Caki2 (cell line): ENCODE measurements around the gene ST3GAL3. TPM values are rescaled to one million over a fixed set of nuclear protein-coding genes. Genes with fewer than 3 reads are reported as not detected.

ENCODE experiments used
- DNase-seq: peaks from one replicate; pipeline ENCODE4 v3.0.0-alpha.2; 2015; ENCODE audit warnings: low read depth
- in situ Hi-C: cut with HindIII; loops from 2 replicates; pipeline ENCODE4 v1.10.0; 2016; ENCODE audit warnings: low sequenced_read_pairs, low pct_unique_long_range_greater_than_20kb, mixed read lengths
- total RNA-seq: library from RNA; depleted of rRNA; stranded (reverse); fragments of >200 nt; shearing (Covaris generic); gene quantifications from 2 replicates; pipeline ENCODE4 v1.2.3, GENCODE V29; 2014; ENCODE audit warnings: low replicate concordance

The ST3GAL3 gene
- total RNA-seq, 1 experiment from 2014 or later = 18.0 TPM

- in situ Hi-C loops = no loop called here
- DNase-seq = no peak
Measured at GRCh38 chr1:43935711-43936427, 228.5 kb downstream of the ST3GAL3 start.

- in situ Hi-C loops = no loop called here
- DNase-seq = no peak
Measured at GRCh38 chr1:43936431-43937151, 229.3 kb downstream of the ST3GAL3 start.

GRCh38 chr1:43937179-43937865 is 230.0 kb downstream of the ST3GAL3 start:
- DNase-seq = peak; percentile 95
- in situ Hi-C loops = no loop called here

GRCh38 chr1:43938383-43938782 is 231.0 kb downstream of the ST3GAL3 start:
- in situ Hi-C loops = no loop called here

DNA sequence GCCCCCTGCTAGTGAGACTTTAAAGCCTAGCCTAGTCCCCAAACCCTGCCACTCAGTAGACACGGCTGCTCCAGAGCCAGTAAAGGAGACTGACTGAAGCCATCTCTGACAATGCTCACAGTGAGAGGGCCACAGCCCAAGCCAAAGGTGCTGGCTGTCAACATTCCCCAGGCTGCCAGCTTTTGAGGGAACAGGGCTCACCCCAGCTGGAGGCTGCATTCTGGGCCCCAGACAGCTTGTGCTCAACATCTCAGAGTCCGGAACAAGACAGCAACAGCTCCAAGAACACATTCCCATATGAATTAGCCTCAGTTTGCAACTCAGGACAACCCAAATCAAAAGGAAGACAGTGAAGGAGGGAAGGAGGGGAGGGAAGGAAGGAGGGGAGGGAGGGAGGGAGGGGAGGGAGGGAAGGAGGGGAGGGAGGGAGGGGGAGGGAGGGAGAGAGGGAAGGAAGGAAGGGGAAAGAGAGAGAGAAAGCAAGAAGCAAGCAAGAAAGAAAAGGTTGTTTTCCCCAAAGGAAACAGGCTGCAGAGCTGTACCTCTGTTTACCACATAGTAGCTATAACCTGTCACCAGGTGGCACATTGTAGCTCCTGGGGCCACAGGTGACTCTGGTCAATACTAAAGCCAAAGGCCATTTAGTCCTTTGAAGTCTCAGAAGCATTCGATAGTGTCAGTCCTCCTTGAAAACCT is 231.7 kb downstream of the ST3GAL3 start:
- in situ Hi-C loops = no loop called here
- no peak for DNase-seq

More at GRCh38 chr1:43938383-43938782, 231.0 kb downstream of the ST3GAL3 start:
- DNase-seq = no peak

- in situ Hi-C loops = no loop called here
- DNase-seq = no peak
Measured at GRCh38 chr1:43942411-43942810, 235.1 kb downstream of the ST3GAL3 start.

DNA sequence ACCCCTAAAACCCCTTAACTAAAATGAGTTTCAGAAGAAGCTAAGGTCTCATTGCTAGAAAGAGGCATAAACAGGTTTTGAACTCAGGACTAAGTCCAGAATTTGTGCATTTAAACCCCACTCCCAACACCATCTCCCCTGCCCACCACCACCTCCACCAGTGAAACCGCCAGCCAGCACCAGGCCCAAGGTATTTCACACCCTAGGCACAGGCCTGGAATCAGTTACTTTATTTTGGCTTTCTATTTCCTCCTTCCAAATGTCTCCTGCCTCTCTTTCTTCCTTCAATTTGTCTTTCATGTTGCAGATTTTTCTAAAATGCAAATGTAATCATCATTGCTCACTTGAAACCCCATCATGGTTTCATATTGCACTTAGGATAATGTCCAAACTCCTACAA is 237.5 kb downstream of the ST3GAL3 start:
- no peak for DNase-seq
- in situ Hi-C loops = no loop called here

DNA sequence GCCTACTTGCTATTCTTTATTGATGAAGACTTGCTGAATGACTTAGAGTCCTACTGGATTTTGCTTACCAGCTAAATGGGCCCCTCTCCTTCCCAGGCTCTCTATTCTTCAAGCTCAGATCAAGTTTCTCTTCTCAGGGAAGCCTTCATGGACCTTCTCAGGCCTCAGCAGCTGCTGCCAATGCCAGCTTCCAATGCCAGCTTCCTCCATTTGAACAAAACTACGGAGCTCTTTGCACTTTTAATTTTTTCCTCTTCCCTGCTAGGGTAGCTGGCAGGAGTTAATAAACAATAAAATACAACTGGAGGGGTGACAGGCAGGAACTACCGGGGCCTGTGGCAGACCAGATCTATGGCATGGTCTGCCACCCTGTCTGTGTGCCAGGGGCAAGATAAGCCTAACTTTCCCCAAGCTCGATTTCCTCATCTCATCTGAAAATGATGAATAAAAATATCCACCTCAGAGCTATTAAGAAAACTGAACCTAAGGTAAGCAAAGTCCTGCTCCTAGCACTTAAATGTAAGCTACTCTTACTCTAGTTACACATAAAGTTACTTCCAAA is 238.4 kb downstream of the ST3GAL3 start:
- DNase-seq = no peak
- in situ Hi-C loops = no loop called here

GRCh38 chr1:43946236-43947060 is 239.1 kb downstream of the ST3GAL3 start, which contains the start of gene IPO13:
IPO13 (plus strand) TSS chr1:43946950; CDS start chr1:43947601, 651 bp downstream.
- peak; percentile 98 for DNase-seq
- in situ Hi-C loops = no loop called here

DNA sequence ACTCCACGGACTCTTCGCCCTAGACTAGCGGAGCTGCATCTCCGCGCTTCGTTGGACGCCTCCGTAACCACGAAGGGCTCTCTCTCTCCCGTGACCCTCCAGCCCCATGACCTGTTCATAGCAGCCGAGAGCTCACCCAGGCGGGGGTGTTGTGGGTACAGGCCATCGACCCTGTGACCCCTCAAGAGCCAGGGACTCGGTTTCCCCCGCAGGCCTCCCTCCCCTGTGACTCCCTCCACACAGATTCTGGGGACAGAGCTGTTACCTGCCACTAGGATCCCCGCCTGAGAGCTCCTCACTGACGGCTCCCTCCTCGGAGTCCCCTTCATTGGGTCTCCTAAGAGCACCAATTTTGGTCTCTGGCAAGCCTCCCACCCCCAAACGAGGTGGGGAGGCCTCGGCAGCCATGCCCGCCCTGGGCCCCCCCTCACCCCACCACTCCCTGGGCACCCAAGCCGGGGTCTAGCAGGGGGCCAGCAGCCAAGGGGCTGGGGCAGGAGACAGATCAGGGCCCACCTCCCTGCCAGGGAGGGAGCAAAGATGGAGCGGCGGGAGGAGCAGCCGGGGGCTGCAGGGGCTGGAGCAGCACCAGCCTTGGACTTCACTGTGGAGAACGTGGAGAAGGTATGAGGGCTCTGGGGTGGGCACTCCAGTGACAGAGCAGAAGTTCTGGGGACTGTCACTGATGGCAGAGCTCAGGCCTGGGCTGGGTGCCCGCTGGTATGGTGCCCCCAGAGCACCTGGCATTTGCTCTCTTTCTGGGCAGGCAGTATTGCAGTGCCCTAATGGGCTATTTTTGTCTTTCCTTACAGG is 239.9 kb downstream of the ST3GAL3 start:
- DNase-seq = no peak
- in situ Hi-C loops = no loop called here

GRCh38 chr1:43947874-43948437 is 240.6 kb downstream of the ST3GAL3 start:
- DNase-seq = no peak
- in situ Hi-C loops = no loop called here

- DNase-seq = no peak
- in situ Hi-C loops = no loop called here
Measured at GRCh38 chr1:43949678-43950077, 242.3 kb downstream of the ST3GAL3 start.

- in situ Hi-C loops = no loop called here
- DNase-seq = peak; percentile 50
Measured at GRCh38 chr1:43951021-43951985, 244.0 kb downstream of the ST3GAL3 start.

- DNase-seq = peak; percentile 61
- in situ Hi-C loops = no loop called here
Measured at GRCh38 chr1:43952731-43953346, 245.5 kb downstream of the ST3GAL3 start.

DNA sequence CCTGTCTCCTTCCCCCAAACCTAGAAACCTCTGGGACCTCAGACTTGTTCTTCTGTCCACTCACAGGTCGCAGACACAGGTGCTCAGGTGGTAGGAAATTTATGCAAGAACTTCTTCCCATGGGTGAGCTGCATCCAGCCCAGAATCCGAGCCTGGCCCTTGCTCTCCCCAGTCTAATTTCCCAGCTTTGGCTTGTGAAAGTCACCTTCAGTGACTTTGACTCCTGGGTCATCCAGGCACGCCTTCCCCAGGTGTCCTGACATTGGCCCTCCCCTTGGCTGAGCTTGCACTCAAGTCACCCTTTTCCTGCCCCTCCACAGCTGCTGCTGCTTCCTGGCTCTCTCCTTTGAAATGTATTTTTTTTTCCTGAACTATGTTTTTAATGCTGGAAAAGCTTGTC is 246.0 kb downstream of the ST3GAL3 start:
- DNase-seq = no peak
- in situ Hi-C loops = no loop called here
